HCT116 (cell line): ENCODE data around the gene USP12. TPM values are rescaled to one million over a fixed set of nuclear protein-coding genes. Genes with fewer than 3 reads are reported as not detected.
"Not testable (repeated sequence)": the region's sequence is repeated elsewhere in the genome, so short reads cannot be mapped to it uniquely, and the experiment has no call there.

Experiments used
- ATAC-seq: fragments of 200-7000 bp; cut with Tn5 transposase; 2 replicates; pipeline ENCODE4 v1.9.1; 2020; ENCODE audit warnings: mild to moderate bottlenecking, moderate library complexity
- BruUV-seq: library from RNA; stranded (reverse); fragments of 400-500 nt; replicated peaks from 2 replicates; lab custom pipeline; 2021; lab: Mats Ljungman, UMichigan
- CTCF ChIA-PET: fragments of 300-600 bp; sonication (Branson Sonifier 250); formaldehyde crosslinking; loops from one replicate; lab custom pipeline; 2021; ENCODE audit warnings: antibody characterized with exemption; lab: Charles Lee
- POLR2A ChIA-PET: fragments of 300-600, 350-600 bp; sonication (Branson Sonifier 250); formaldehyde crosslinking; loops from one replicate; lab custom pipeline; 2021; ENCODE audit warnings: antibody characterized with exemption; lab: Charles Lee
- RAD21 ChIA-PET, 2 experiments: fragments of 300-600 bp; sonication (Branson Sonifier 250); formaldehyde crosslinking; loops; one replicate each; lab custom pipeline; 2023; ENCODE audit warnings: low total read pairs in 2 of 2; ENCODE audit not compliant: uncharacterized antibody in 2 of 2, unreplicated experiment in 2 of 2, low non-redundant PET in 1 of 2; lab: Charles Lee
- DNase-seq: peaks from one replicate; pipeline ENCODE4 v3.0.0-alpha.2; 2010; ENCODE audit warnings: low read depth, low spot score
- H2AFZ ChIP-seq: fragments of 200-600 bp; shearing (Covaris generic), sonication (generic); 2 replicates; pipeline ENCODE4 v1.6.1; 2017; ENCODE audit warnings: low read depth, mixed run types, mixed read lengths, antibody characterized with exemption, low read length; ENCODE audit not compliant: poor library complexity, severe bottlenecking
- H3K27ac ChIP-seq: 2 replicates; pipeline ENCODE4 v1.5.1; 2012; ENCODE audit warnings: low read depth, low read length
- H3K27me3 ChIP-seq: fragments of 200-600 bp; sonication (generic); 2 replicates; pipeline ENCODE4 v1.6.1; 2016; ENCODE audit warnings: mixed run types, low read length, mixed read lengths; ENCODE audit not compliant: insufficient read depth
- H3K36me3 ChIP-seq, 2 experiments: fragments of 200-500 bp in 1 of 2; fragments of 200-600 bp in 1 of 2; sonication (Bioruptor generic) in 1 of 2; sonication (generic) in 1 of 2; 2 replicates each; pipeline versions ENCODE4 v1.5.1 to v1.6.1; 2014 to 2016; ENCODE audit warnings: low read length in 2 of 2, inconsistent platforms in 1 of 2, mixed read lengths in 1 of 2, mixed run types in 1 of 2; ENCODE audit not compliant: insufficient read depth in 2 of 2, control insufficient read depth in 1 of 2
- H3K4me1 ChIP-seq, 2 experiments: fragments of 200-600 bp in 1 of 2; sonication (generic) in 1 of 2; 2 replicates each; pipeline versions ENCODE4 v1.5.1 to v1.6.1; 2012 to 2017; ENCODE audit warnings: low read length in 2 of 2, inconsistent platforms in 1 of 2, mild to moderate bottlenecking in 1 of 2, mixed read lengths in 1 of 2, mixed run types in 1 of 2, moderate library complexity in 1 of 2; ENCODE audit not compliant: insufficient read depth in 2 of 2, control insufficient read depth in 1 of 2
- H3K4me2 ChIP-seq: fragments of 200-600 bp; sonication (generic); 2 replicates; pipeline ENCODE4 v1.6.1; 2017; ENCODE audit warnings: mixed run types, low read length, mixed read lengths
- H3K4me3 ChIP-seq, 2 experiments: fragments of 200-600 bp in 1 of 2; sonication (generic) in 1 of 2; replicated peaks in 1 of 2; 2 replicates each; pipeline ENCODE4 v1.5.1; 2011 to 2016; ENCODE audit warnings: low read length in 2 of 2, control low read depth in 1 of 2, low read depth in 1 of 2, mild to moderate bottlenecking in 1 of 2, mixed read lengths in 1 of 2, mixed run types in 1 of 2
- H3K79me2 ChIP-seq: fragments of 200-600 bp; sonication (generic); 2 replicates; pipeline ENCODE4 v1.6.1; 2017; ENCODE audit warnings: mild to moderate bottlenecking, mixed run types, low read length, moderate library complexity, mixed read lengths; ENCODE audit not compliant: insufficient read depth
- H3K9ac ChIP-seq: fragments of 200-600 bp; sonication (generic); 2 replicates; pipeline ENCODE4 v1.6.1; 2016; ENCODE audit warnings: low read length, mixed read lengths
- H3K9me2 ChIP-seq: fragments of 200-600 bp; sonication (generic), shearing (Covaris generic); 2 replicates; pipeline ENCODE4 v1.6.1; 2017; ENCODE audit warnings: mixed run types, mild to moderate bottlenecking, moderate library complexity; ENCODE audit not compliant: insufficient read depth
- H3K9me3 ChIP-seq, 2 experiments: fragments of 200-500 bp in 1 of 2; fragments of 200-600 bp in 1 of 2; sonication (Bioruptor generic) in 1 of 2; sonication (generic) in 1 of 2; 2 replicates each; pipeline ENCODE4 v1.6.1; 2014 to 2017; ENCODE audit warnings: low read length in 2 of 2, mixed read lengths in 2 of 2, inconsistent platforms in 1 of 2, low read depth in 1 of 2, mild to moderate bottlenecking in 1 of 2, mixed run types in 1 of 2, moderate library complexity in 1 of 2; ENCODE audit not compliant: control insufficient read depth in 1 of 2, insufficient read depth in 1 of 2
- H4K20me1 ChIP-seq: fragments of 200-600 bp; sonication (generic), shearing (Covaris generic); 2 replicates; pipeline ENCODE4 v1.6.1; 2017; ENCODE audit warnings: mixed run types, mild to moderate bottlenecking, moderate library complexity; ENCODE audit not compliant: insufficient read depth
- ATF3 ChIP-seq: IDR thresholded peaks from 2 replicates; pipeline ENCODE4 v1.6.1; 2012
- ELF1 ChIP-seq: IDR thresholded peaks from 2 replicates; pipeline ENCODE4 v1.6.1; 2012; ENCODE audit warnings: low read depth, borderline replicate concordance
- EZH2 ChIP-seq: fragments of 200-600 bp; sonication (generic); IDR thresholded peaks from 2 replicates; pipeline ENCODE4 v1.6.1; 2017; ENCODE audit warnings: antibody characterized with exemption, mixed run types
- REST ChIP-seq: IDR thresholded peaks from 2 replicates; pipeline ENCODE4 v1.6.1; 2012; ENCODE audit warnings: low read depth
- SP1 ChIP-seq: IDR thresholded peaks from 2 replicates; pipeline ENCODE4 v1.6.1; 2012; ENCODE audit warnings: low read depth
- SRF ChIP-seq: IDR thresholded peaks from 2 replicates; pipeline ENCODE4 v1.6.1; 2012; ENCODE audit warnings: low read depth
- TCF7L2 ChIP-seq: IDR thresholded peaks from 2 replicates; pipeline ENCODE4 v1.7.0; 2011; ENCODE audit warnings: borderline replicate concordance, inconsistent platforms; ENCODE audit not compliant: insufficient read depth, insufficient read length; ENCODE audit errors: extremely low read depth
- intact Hi-C: fragments of 100-400 bp; cut with micrococcal nuclease; formaldehyde crosslinking; loops from 2 replicates; pipeline ENCODE4 v1.10.0; 2022
- total RNA-seq: library from RNA; stranded (reverse); gene quantifications from one replicate; pipeline ENCODE4 v1.2.1, GENCODE V29; 2021; ENCODE audit not compliant: unreplicated experiment
- TF ChIP-seq, protein P1 (sequence below): IDR thresholded peaks from 2 replicates; pipeline ENCODE4 v1.6.1; 2012

The USP12 gene
- total RNA-seq, 1 experiment from 2014 or later = 28.3 TPM

GRCh38 chr13:27219611-27220010 is 48.0 kb upstream of the USP12 start (continued):
- no peak for TF ChIP-seq REST
- TF ChIP-seq SP1 = no peak
- no peak for TF ChIP-seq EZH2
- TF ChIP-seq ATF3 = no peak
- no peak for TF ChIP-seq SRF
- TF ChIP-seq ELF1 = no peak
- TF ChIP-seq TCF7L2 = no peak
- TF ChIP-seq, protein P1, sequence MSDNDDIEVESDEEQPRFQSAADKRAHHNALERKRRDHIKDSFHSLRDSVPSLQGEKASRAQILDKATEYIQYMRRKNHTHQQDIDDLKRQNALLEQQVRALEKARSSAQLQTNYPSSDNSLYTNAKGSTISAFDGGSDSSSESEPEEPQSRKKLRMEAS = no peak

DNA sequence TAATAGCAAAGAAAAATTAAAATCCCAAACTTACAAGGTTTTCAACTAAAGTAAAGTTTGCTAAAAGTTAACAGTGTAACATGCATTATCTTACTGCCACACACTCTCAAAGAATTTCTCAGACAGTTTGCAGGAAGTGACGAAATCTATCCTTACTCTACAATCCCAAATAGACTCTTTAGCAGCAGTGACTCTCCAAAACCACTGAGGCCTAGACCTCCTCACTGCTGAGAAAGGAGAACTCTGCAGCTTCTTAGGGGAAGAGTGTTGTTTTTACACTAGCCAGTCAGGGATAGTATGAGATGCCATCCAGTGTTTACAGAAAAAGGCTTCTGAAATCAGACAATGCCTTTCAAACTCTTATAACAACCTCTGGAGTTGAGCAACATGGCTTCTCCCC is 47.2 kb upstream of the USP12 start:
- CTCF ChIA-PET, ATAC-seq, H3K4me1 ChIP-seq, BruUV-seq, DNase-seq, POLR2A ChIA-PET, H3K27me3 ChIP-seq, H3K27ac ChIP-seq, H2AFZ ChIP-seq, H3K9me3 ChIP-seq, H3K4me2 ChIP-seq, H3K9ac ChIP-seq, RAD21 ChIA-PET, H4K20me1 ChIP-seq, H3K4me3 ChIP-seq, H3K9me2 ChIP-seq, H3K79me2 ChIP-seq, H3K36me3 ChIP-seq, intact Hi-C loops: not testable (repeated sequence)

GRCh38 chr13:27217791-27218190 is 46.2 kb upstream of the USP12 start:
- CTCF ChIA-PET, ATAC-seq, RAD21 ChIA-PET: not testable (repeated sequence)

GRCh38 chr13:27213386-27213785 is 41.8 kb upstream of the USP12 start:
- H3K9ac ChIP-seq, H3K9me2 ChIP-seq, POLR2A ChIA-PET, DNase-seq, H4K20me1 ChIP-seq, intact Hi-C loops, ATAC-seq, H2AFZ ChIP-seq, RAD21 ChIA-PET, H3K4me2 ChIP-seq, H3K27ac ChIP-seq, H3K4me3 ChIP-seq, CTCF ChIA-PET, H3K79me2 ChIP-seq, H3K27me3 ChIP-seq, BruUV-seq, H3K9me3 ChIP-seq, H3K36me3 ChIP-seq: not testable (repeated sequence)
- peaks cover 4 to 16% of the 10 kb centered on the region in 2 experiments; a peak in 3 of 4 replicates for H3K4me1 ChIP-seq

More at GRCh38 chr13:27217791-27218190, 46.2 kb upstream of the USP12 start:
- H3K9me3 ChIP-seq, H3K9me2 ChIP-seq, H3K79me2 ChIP-seq, H3K27me3 ChIP-seq, H3K9ac ChIP-seq, BruUV-seq, intact Hi-C loops, H3K27ac ChIP-seq, H3K36me3 ChIP-seq, DNase-seq, H2AFZ ChIP-seq, POLR2A ChIA-PET, H3K4me1 ChIP-seq, H3K4me2 ChIP-seq, H3K4me3 ChIP-seq, H4K20me1 ChIP-seq: not testable (repeated sequence)
